AML-193 (cell line): ENCODE results near the gene SVIL.
"Not testable (repeated sequence)": the region's sequence is repeated elsewhere in the genome, so short reads cannot be mapped to it uniquely, and the experiment has no call there.

Source experiments
- DNase-seq, 2 experiments: peaks; one replicate each; lab custom pipeline; 2025; lab: John Stamatoyannopoulos, UW

The SVIL gene

DNA sequence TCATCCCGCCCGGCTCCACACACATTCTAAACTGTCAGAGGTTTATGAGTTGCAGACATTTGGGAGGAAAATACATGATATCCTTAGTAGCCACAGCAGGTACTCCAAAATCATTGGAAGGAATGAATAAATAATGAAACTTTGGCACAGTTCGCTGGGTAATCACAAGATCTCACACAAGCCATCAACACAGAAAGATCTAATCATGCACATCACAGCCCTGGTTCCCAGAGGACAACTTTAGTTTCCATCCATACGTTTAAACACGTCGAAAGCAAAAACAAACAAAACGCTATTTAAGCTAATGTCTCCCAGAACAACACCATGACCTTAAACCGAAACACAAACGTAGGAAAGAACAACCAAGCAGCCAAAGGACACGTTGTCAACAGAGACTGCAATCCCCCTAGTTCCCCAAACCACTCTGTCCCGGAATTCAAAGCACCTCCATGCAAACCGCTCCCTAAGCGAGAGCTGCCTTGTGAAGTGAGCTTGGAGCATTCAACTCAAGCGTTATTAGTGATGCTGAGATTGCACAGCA is 12.3 kb downstream of the SVIL start:
- no peak for DNase-seq

DNA sequence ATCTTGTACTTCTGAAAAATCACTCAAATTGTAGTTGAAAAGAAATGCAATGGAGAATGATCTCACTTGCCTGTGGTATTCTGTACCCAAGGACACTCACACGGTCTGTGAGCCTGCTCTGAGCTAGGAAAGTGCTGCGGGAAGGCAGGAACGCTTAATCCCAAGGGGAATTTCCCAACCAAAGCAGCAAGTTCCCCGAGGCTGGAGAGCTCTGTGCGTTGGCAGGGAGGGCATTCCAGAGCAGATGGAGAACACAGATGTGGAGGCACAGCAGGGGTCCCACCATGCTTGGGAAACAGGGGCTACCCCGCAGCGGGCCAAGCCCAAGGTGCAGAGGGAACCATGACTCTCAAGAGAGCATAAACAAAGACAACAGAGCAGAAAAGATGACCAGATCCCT is 13.6 kb downstream of the SVIL start:
- DNase-seq = no peak

DNA sequence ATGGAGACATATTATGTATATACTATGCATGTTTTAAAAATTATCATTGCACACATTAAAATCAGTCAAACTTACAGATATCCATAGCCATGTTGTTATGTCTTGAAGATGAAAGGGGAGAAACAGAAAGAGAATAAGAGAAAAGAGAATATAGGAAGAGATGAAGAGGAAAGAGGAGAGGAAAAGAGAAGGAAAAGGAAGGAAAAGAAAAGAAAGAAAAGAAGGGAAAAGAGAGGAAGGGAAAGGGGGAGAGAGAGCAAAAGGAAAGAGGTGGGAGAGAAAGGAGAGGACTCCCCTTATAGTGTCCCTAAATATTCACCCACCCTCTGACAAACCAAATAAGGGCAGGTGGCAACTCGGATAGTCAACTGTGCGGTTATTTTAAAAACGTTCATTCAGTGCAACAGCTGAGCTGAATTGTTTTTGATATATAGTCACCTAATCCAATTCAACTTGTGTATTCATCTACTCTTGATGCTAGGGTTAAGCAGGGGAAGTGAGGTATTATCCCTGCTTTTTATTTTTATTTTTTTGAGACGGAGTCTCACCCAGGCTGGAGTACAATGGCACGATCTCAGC is 14.6 kb downstream of the SVIL start:
- DNase-seq = no peak

GRCh38 chr10:29619241-29619669 is 15.5 kb downstream of the SVIL start:
- no peak for DNase-seq

GRCh38 chr10:29618341-29619171 is 16.2 kb downstream of the SVIL start:
- no peak for DNase-seq

DNA sequence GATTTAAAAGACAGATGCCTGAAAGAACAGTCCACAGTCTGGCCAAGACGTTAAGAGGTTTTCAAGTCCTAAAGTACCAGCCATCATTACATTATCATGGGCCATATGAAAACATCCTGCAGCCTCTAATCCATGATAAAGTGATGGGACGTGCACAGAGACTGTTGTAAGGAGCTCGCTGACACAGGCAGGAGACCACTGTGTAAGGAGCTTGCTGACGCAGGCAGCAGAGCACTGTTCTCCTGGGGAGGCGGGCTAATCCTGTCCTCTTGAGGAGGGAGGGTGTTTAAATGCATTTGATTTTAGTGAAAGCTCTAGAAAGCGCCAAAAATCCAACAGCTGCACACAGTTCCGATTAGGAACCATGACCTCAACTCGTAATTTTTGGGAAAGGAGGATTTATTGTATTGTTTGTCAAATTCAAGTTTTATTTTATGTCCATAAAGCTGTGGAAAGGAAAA is 16.9 kb downstream of the SVIL start:
- no peak for DNase-seq

- DNase-seq = no peak
These were observed 18.2 kb downstream of the SVIL start for GRCh38 chr10:29616542-29616941.

- DNase-seq = no peak
These were observed 19.6 kb downstream of the SVIL start for GRCh38 chr10:29615195-29615594.

DNA sequence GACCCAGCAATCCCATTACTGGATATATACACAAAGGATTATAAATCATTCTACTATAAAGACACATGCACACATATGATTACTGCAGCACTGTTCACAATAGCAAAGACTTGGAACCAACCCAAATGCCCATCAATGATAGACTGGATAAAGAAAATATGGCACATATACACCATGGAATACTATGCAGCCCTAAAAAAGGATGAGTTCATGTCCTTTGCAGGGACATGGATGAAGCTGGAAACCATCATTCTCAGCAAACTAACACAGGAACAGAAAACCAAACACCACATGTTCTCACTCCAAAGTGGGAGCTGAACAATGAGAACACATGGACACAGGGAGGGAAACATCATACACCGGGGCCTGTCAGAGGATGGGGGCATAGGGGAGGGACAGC is 20.5 kb downstream of the SVIL start:
- DNase-seq = not testable (repeated sequence)

GRCh38 chr10:29613791-29614190 is 21.0 kb downstream of the SVIL start:
- DNase-seq = no peak

DNA sequence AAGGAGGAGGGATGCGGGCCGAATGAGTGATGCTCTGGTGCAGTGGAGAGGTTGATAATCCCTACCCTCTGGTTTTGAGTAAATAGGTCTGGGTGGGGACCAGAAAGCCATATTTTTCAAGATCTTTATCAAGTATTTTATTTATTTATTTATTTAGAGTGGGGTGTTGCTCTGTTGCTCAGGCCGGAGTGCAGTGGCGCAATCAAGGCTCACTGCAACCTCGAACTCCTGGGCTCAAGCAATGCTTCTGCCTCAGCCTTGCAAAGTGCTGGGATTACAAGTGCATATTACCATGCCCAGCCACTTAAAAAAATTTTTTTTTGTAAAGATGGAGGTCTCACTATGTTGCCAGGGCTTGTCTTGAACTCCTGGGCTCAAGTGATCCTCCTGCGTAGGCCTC is 21.6 kb downstream of the SVIL start:
- no peak for DNase-seq

DNA sequence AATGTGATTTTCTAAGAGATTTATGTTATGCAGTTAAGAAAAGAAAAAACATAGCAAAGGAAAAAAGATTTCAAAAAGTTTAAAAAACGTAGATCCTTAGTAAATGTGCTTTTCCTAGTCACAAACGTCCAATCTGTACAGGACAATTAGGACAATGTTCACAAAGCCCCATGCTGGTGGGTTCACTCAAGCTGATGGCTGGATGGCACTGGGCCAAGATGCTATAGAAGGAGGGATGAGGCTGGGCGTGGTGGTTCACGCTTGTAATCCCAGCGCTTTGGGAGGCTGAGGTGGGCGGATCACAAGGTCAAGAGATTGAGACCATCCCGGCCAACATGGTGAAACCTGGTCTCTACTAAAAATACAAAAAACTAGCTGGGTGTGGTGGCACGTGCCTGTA is 22.1 kb downstream of the SVIL start:
- no peak for DNase-seq

DNA sequence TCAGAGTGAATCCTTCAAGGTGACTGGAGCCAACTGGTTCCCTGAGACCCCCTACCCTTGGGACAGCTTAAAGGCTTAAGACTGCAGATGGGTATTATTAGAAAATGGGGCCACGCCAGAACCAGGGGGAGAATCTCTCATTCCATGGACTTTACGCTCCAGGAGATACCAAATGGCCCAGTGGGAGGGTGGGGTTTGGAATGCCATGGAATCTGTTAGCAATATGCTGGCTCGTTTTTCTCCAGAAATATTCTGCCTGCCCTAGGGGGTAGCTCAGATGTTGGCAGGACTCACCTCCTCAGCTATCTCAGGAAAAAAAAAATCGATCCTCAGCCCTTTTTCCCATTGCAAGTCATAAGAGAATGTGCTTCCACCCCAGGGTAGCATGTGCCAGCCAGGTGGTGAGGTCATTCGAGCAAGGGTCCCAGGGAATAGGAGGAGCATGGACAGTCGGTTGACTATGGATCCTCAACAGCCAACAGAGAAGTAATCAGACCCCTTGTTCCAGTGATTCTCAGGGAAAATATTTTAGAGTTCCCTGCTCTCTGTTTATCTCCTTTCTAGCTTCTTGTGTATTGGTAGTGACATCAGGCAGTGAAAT is 22.9 kb downstream of the SVIL start:
- no peak for DNase-seq

GRCh38 chr10:29610876-29611647 is 23.7 kb downstream of the SVIL start:
- no peak for DNase-seq

- not testable (repeated sequence) for DNase-seq
These were observed 24.4 kb downstream of the SVIL start for GRCh38 chr10:29610331-29610730.

GRCh38 chr10:29609696-29610095 is 25.1 kb downstream of the SVIL start:
- no peak for DNase-seq

- no peak for DNase-seq
These were observed 26.1 kb downstream of the SVIL start for GRCh38 chr10:29608476-29609301.

- DNase-seq = no peak
These were observed 26.7 kb downstream of the SVIL start for GRCh38 chr10:29608062-29608461.

- DNase-seq = no peak
These were observed 27.2 kb downstream of the SVIL start for GRCh38 chr10:29607576-29607975.

GRCh38 chr10:29606693-29607092 is 28.1 kb downstream of the SVIL start:
- DNase-seq = not testable (repeated sequence)

GRCh38 chr10:29604291-29604825 is 30.4 kb downstream of the SVIL start:
- DNase-seq = no peak
